ENCODE data around the gene SPATA21.

GRCh38 chr1:16413191-16413590, 24.0 kb downstream of the SPATA21 start:
- no peak for TF ChIP-seq POLR2A (IDR thresholded peaks at IDR 0.05)
- no peak for TF ChIP-seq CTCF (IDR thresholded peaks at IDR 0.05)
